IPS-NIHi7 (cell line): ENCODE measurements around the gene PC.

Experiments
- DNase-seq: peaks from one replicate; pipeline ENCODE4 v3.0.0; 2012; ENCODE audit warnings: mixed read lengths; ENCODE audit errors: extremely low spot score

Gene PC

DNA sequence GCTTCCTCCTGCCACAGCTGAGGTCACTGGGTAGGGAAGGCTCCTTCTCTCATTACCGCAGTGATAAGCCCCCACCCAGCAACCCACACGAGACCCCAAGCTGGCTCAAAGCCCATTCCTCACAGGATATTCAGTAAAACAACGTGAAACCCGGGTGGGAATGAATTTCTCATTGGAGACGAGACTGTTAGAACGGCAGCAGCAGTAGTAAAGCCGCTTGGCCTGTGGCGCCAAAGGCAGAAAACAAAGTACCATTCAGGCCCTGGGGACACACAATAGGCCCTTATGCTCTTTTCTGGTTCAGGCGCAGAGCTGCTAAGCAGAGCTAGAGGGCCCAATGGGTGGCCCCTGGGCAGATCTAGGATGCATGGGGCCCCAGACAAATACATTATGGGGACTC is 45.3 kb downstream of the PC start:
- no peak for DNase-seq

DNA sequence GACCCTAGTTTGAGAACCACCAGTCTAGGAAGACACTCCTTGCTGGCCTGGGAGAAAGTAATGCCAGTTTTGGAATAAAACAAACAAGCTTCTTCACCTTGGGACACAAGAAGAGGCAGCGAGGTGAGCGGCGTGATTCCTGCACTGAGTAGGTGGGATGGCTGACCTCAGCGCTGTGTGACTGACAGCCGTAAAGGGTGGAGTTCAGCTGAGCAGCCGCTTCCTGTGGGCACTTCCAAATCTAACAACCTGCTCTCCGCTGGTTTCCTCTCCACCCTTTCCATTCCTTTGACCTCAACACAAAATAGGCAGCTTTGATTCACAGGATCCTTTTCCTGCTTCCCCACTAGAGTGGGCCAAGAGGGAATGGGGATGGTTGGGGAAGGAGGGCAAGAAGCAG is 45.8 kb downstream of the PC start:
- no peak for DNase-seq

DNA sequence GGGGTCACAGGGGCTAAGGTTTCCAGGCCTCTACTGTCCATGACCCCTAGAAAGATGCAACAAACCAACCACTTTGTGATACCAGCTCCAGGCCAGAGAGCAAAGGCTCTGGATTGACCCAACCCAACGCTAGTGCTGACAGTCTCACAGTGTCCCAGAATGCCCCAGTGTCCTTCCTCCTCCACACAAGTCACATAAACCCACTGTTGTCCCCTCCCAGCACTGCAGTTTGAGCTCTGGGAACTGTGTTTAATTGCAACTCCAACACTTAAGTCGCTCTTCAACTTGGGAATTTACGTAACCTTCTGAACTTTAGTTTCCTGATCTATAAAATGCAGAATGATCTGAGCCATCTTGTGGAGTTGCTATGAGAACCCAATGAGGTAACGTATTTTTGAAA is 47.5 kb downstream of the PC start:
- no peak for DNase-seq

DNA sequence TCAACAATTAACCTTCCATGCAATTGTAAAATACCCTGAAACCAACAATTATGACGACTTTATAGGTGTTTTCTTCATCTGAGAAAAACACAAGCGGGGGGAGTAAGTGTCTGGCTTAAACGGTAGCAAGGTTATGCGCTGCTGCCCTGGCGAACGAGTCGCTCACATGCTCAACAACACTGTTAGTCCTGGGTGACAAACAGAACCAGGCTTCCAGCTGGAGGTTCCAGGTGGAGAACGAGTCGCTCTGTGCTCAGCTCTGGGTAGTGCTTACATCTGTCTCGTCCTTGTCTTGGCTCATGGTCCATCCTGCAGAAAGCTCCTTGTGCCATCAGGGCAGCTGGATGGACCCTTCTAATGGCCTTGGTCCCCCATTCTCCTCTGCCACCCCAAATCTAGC is 48.2 kb downstream of the PC start:
- DNase-seq, result no peak

DNA sequence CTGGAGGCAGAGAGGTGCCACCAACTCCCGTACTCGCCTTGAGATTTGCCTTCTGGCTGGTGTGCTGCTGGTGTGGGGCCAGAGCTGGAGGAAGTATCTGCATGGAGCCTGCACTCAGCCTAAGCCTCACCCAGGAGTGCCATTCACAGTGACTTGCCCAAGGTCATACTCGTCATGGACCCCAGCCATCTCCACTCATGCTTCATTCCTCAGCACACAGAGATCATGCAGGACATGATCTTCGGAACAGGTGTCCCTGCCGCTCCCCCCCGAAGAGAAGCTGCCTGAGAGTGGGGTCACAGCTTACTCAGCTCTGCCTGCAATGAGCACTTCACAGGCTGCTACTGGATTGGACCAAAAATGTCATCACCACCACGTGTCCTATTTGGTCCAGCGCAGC is 49.0 kb downstream of the PC start:
- DNase-seq, result no peak

DNA sequence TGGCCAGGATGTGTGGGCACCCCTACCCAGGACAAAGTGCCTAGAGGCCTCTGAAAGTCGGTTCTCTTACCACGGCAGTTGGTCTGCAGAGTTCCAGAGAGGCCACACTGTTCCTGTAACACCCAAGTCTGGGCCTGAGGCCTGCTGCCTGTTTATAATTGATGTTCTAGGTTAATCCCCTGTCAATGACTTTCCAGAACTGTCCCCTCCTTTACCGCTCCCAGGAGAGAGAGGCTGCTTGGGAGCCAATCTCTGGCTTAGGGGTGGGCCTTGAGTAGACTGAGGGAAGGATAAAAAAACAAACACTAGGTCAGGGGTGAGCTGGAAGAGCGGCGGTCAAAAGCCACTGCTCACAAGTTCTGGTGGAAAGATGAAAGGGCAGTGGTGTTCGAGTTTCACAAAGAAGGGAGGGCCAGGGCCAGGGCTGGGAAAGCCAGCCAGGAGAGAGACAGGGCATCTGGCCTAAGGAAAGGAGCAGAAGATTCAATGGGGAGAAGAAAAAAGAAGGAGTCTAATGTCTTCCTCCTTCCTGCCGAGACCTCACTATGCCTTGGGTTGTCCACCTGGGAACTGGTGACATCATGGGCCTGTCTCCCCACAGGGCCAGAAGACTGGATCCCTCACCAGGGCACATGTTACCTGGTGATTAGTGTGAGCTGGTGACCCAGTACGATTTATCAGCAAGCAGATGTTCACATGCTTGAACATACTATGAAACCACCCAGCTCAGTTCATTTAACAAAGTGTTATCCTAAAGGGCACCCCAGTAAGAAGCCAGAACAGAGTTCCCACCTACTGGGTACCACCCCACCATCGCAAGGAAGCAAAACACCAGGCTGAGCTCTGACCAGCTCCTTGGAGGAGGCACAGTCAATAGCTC is 50.2 kb downstream of the PC start:
- DNase-seq, result no peak

DNA sequence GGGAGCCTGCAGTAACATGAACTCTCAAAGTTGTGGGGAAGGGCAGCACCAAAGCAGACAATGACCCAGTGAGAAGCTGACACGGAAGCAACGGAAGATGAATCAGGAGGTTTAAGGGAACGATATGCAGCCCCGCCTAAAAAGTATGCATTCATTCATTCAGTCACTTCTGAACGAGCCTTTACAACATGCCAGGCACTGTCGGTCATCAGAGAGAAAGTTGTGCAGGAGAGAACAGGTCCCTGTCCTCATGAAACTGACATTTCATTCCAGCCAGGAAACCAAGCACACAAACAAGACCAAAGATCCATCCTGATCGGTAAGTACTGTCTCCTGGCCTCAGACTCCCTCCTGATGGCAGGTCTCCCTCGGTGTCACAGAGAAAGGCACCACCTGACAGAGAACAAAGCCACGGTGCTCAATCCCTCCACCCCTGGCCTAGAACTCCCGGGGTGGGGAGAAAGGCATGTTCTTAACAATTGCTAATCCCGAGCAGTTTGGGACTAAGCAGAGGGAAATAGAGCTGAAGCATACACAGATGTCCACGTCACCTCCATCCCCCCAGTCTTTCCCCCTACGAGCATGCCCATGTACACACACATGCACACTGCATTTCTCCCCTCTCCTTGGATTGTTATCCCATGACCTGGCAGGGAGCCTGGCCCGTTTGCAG is 52.0 kb downstream of the PC start:
- peak; percentile 55 for DNase-seq

DNA sequence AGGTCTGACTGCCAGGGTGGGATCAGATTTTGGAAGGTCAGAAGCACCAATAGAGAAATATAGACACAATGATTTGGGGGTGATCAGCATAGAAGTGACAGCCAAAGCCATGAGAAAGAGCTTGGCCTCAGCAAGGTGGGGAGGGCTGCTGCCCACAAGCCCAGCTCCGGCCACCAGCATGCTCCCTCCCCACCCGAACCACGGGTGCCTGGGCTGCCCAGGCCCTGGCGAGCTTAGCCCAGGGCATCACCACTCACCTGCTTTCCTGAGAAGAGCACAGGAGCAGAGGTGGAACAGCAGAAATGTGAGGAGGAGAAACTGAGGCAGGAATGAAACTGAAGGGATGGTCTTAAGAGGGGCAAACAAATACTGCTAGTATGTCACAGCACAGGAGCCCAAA is 52.6 kb downstream of the PC start:
- DNase-seq, result no peak

DNA sequence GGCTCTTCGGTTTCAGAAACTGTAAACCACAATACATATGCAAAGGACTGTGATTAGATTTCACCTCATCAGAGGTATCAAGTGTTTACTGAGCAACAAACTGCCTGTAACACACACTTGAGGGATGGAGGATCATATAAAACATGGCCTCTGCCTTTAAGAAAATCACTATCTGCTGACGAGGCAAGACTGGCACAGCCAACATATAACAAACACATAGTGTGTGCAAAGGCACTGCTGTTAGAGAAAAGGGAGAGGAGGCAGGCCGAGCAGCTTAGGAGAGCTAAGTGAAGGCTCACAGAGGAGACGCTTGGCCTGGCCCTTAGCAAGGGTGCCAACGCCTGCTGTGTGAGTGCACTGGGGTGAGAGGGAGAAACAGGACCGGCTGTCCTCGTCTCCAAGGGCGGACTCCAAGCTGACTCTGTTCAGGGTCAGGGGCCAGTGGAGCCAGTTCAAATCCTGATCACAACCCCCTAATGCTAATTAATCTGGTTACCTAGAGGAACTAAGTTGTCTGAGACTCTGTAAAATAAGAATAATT is 53.1 kb downstream of the PC start:
- no peak for DNase-seq

DNA sequence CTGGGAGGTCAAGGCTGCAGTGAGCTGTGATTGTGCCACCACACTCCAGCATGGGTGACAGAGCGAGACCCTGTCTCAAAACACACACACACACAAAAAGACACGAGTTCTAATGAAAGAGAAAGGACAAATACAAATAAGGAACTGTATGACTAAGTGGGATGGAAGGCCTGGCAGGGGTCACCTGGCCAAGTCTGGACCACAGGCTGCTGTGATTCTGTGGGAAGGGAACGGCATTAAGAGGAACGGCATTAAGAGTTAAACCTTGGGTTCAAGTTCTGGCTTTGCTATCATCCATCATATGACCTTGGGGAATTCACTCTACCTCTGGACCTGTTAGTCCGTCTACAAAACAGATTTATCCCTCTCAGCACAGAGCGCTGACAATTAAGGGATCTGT is 53.6 kb downstream of the PC start:
- no peak for DNase-seq

DNA sequence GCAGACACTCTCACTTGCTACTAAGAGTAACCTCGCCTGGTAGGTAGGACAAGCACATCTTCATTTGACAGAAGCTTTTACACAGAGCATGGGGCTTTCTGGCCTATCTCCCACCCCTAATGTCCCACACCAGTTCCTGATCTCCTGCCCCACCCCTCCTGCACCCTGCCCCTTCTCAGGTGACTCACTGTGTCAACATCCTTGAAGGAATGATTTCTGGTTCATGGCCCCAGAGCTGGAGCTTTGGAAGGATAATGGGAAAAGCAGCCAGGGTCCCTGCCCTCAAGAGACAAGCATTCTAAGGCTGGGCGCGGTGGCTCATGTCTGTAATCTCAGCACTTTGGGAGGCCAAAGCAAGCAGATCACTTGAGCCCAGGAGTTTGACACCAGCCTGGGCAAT is 54.1 kb downstream of the PC start:
- DNase-seq, result no peak

DNA sequence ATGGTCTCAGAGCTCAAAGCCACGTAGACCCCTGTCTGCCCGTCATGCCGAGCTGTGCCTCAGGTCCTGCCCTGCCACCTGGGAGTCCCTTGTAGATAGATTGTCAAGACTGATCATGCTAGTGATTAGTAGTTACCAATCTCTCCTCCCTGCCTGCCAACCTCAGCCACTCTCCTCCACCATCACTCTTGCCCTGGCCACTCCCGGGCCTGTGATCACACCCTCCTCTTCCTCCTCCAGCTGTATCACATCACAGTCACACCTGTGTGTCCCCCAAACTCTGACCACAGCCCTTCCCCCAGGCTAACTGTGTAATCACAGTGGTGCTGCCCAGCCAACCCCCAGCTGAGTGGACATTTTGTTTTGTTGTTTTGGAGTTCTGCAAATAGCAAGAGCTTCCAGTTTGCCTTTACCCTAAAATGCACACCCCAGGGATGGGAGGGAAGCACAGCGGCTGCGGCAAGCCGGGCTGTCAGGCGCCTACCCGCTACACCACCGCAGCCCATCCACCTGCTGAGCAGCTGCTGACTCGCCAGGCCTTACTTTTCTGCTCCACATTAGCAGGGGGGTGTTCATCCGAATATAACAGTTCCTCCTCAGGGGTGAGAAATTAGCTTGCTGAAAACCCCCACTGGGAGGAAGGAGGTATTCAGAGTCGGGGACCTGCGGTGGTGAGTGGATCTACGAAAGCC is 55.6 kb downstream of the PC start:
- DNase-seq, result no peak

DNA sequence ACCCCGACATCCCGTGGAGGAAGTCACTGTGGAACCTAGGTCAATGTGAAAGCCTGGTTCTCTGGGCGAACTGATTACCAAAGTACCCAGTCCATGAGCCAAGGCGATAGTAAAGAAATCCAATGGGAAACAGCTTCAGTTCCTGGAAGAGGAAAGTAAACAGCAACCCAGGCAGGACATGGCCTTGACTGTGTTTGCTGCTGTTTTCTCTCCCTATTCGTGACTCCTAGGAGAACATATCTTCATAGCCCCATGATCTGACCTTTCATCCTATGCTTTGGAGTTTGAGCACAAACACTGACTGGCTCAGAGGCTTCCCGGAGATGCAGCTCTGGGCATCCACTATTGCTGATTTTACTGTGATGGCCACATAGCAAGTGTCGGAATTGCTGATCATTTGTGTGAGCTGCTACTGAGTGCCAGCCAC is 56.2 kb downstream of the PC start:
- DNase-seq, result no peak

DNA sequence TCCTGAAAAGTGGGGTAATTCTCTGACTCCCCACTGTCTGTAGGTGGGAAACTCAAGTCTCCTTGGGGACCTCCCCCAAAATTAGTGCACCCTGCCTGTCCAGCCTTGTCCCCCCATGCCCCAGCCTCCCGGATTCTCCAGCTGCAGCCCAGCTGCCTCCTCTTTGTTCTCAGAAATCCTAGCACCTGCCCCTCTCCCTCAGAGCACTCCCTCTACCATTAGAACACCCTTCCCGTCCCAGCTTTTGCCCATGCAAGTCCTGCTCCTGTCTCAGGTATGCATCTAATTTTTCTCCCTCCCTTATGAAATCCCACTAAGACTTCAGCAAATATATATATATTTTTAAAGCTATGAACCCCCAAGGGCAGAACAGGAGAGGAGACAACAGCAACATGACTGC is 64.0 kb downstream of the PC start:
- DNase-seq, result no peak

DNA sequence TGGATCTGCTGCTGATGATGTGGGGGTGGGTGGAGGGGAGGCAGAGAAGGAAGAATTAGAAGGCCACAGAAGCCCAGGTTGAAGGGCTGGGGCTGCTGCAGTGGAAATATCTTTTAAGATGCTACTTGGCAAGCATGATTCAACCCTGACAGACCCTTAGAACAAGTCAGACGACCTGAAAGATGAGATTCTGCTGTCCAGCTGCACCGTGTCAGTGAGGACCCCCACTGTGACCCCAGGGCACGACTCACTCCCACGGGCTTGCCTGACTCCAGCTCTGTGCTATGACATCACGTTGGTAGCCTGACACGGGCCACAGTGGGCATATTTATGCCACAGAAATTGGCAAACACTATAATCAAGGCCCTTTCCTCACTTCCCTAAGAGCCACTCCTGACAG is 65.3 kb downstream of the PC start:
- DNase-seq, result no peak

DNA sequence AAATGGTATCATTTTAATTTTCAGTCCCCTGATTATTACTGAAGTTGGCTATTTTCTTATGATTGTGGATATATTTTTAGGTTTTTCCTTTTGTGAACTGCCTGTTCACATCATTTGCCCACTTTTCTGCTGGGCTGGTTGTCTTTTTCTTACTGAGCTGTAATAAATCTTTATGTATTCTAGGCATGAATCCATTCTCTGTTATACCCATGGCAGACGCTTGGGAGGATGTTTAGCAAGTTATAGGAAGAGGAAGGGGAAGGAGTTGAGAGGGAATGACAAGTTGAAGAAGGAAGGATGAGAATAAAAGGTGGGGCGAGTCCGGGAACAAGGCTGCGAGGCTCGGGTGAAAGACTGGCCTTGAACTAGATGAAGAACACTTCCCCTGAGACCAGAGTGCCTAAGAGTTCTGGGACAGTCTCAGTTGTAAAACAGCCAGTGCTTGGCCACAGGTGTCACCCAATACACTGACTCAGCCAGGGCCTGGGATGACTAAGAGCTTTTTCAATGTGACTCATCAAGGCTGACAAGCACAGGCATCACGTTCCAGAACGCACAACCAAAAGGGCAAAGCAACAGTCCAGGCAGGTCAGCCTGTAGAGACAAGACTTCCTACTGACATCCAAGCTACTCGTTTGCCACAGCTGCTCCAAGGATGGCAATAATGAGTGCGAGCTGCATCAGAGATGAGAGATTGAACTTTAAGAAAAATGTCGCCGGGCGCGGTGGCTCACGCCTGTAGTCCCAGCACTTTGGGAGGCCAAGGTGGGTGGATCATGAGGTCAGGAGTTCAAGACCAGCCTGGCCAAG is 66.1 kb downstream of the PC start:
- no peak for DNase-seq

DNA sequence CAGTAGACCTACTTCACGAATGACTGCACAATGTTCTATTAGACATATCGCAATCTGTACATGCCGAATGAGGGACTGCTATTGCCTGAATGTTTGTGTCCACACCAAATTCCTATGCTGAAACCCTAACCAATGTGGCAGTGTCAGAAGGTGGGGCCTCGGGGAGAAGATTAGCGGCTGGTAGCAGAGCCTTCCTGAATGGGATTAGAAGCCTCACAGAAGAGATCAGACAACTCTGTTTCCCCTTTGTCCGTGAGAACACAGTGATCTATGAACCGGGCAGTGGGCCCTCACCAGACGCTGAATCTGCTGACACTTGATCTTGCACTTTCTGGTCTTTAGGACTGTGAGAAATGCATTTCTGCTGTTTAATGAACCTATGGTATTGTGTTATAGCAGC is 68.2 kb downstream of the PC start:
- no peak for DNase-seq

DNA sequence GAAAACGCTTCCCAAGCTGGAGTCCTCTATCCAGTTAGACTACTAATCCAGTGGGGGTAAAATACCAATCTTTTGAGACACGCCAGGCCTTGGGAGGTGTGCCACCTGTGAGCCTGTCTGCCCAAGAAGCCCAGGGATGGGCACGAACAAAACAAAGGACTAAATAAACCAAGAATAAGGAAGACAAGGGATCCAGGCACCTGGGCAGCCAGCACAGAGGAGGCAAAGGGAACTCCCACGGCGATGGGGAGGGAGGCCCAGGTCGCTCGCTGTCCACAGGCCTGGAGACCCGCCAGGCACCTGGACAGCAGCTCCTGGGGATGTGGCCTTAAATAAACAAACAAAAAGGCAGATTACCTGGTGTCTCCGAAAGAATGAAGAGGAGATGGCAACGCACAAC is 69.9 kb downstream of the PC start:
- no peak for DNase-seq

DNA sequence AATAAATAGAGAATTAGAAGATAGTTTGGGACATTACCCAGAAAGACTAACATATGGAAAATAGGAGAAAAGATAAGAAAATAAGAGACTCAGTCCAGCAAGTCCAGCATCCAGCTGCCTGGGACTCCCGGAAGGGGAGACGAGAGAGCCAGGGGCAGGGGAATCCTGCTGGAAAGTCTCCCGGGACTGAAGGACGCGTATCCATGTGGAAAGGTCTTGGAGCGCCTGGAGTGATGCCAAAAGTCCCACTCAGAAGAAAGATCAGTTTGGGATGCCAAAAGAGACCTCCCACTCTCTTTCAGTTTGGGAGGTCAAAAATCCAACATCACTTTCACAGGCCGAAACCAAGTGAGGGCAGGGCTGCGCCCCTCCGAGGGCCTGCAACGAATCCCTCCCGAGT is 70.7 kb downstream of the PC start:
- DNase-seq, result no peak

DNA sequence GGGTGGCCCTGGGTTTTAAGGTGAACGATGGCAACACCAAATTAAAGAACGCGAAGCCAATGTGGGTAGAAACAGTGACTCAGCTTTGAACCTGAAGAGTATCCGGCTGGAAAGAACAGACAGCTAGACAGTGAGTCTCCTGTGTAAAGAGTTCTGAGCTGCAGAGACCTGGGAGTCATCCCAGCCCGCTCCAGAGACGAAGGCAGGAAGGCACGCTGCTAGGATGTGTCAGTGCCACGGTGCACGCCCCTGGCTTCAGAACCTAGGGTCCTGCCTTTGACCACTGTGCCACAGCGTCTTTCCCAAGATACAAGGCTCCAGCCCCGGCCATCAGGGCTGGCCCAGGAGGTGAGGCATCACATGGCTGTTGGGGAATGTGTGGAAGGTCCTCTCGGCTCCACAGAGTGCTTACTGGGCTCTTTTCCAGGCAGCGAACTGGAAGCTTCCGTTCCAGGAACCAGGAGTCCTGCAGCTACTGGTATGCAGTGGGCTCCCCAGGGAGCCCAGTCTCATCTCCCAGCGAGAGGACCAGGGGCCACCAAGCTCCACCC is 71.4 kb downstream of the PC start:
- no peak for DNase-seq

DNA sequence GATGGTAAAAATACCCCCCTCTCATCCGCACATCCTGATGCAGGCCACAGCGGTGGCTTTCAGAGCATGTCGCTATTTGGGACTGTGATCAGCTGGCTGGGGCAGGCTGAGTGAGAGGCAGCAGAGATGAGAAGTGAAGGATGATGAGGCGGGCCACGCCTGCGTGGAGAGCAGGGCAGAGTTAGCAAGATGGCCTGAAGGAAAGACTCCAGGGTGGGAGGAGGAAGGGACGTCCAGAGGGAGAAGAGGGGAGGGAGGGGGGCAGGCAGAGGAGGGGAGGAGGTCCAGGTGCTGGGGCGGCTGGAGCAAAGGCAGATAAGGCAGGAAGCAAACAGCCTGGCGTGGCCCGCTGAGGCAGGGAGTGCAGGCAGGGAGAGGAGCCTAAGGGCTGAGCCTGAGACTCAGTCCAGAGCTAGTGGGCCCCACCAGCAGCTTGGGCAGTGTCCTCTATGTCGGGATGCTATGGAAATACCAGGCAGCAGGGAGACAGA is 72.2 kb downstream of the PC start:
- DNase-seq, result no peak
